ENCODE measurements around the gene SMIM17.

Gene SMIM17

DNA sequence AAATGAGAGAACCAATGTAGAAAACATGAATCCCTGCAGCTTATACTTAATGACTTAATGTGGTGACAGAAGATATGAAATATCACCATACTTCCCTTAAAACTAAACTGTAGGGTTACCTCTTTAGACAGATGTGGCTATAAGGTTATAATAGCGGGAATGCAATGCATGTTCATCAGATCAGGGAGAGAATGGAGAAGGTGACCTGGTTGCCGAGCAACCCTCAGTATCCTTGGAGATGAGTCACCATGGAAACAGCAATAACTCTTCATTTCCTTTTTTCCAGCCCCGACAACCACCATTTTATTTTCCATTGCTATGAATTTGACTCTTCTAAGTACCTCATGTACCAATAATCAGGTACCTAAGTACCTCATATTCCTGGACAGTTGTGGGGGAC, 56.6 kb downstream of the SMIM17 start:
- H3K4me3 ChIP-seq (ENCODE audit: control insufficient read depth, low read depth, low read length) = no peak overlapping the region
- TF ChIP-seq, protein P1, sequence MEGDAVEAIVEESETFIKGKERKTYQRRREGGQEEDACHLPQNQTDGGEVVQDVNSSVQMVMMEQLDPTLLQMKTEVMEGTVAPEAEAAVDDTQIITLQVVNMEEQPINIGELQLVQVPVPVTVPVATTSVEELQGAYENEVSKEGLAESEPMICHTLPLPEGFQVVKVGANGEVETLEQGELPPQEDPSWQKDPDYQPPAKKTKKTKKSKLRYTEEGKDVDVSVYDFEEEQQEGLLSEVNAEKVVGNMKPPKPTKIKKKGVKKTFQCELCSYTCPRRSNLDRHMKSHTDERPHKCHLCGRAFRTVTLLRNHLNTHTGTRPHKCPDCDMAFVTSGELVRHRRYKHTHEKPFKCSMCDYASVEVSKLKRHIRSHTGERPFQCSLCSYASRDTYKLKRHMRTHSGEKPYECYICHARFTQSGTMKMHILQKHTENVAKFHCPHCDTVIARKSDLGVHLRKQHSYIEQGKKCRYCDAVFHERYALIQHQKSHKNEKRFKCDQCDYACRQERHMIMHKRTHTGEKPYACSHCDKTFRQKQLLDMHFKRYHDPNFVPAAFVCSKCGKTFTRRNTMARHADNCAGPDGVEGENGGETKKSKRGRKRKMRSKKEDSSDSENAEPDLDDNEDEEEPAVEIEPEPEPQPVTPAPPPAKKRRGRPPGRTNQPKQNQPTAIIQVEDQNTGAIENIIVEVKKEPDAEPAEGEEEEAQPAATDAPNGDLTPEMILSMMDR (conservative IDR thresholded peaks at IDR 0.05; ENCODE audit: control insufficient read depth, insufficient read depth, low read depth, low read length) = no peak
- DNase-seq (ENCODE audit: low read depth) = no peak

DNA sequence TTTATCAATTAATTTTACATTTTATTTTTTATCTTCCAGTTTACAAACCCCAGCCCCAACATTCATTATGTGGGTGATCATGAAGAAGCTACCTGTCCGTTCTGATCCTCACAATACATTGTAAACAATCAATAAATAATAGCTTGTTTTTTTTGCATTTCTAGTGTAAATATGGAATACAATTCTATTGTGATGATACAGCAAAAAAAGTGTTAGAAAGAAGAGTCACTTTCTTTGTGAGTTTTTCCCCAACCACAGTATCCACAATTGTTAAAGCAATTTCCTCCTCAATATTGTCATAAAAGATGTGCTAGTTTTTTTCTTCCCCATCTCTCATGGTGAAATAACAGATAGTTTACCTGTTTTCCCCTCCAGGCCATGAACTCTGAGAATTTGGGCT, 58.9 kb downstream of the SMIM17 start:
- DNase-seq (ENCODE audit: low read depth) = no peak
- TF ChIP-seq, protein P1 (conservative IDR thresholded peaks at IDR 0.05; ENCODE audit: control insufficient read depth, insufficient read depth, low read depth, low read length) = no peak
- no peak overlapping the region for H3K4me3 ChIP-seq (ENCODE audit: control insufficient read depth, low read depth, low read length)

DNA sequence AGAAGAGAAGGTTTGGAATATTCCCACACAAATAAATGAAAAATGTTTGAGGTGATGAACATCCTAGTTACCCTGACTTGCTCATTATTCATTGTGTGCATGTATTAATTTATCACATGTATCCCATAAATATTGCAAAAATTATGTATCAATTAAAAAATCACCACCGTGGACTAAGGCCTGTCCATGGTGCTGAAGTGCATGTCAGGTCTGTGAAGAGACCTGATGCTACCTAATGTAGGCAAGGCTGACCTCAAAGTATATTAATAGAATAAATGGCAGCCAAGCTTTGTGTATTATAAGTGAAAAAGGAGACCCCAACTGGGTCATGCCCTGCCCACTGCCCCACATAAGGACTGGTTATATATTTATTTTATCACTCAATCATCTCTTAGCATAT, 63.0 kb downstream of the SMIM17 start:
- H3K4me3 ChIP-seq (ENCODE audit: control insufficient read depth, low read depth, low read length) = no peak overlapping the region
- no peak for DNase-seq (ENCODE audit: low read depth)
- TF ChIP-seq, protein P1 (conservative IDR thresholded peaks at IDR 0.05; ENCODE audit: control insufficient read depth, insufficient read depth, low read depth, low read length) = no peak
